ENCODE results near the gene RELA. TPM values are rescaled to one million over a fixed set of nuclear protein-coding genes. Genes with fewer than 3 reads are reported as not detected.

RELA gene
- total RNA-seq, 1 experiment from 2014 or later = 99.3 TPM

DNA sequence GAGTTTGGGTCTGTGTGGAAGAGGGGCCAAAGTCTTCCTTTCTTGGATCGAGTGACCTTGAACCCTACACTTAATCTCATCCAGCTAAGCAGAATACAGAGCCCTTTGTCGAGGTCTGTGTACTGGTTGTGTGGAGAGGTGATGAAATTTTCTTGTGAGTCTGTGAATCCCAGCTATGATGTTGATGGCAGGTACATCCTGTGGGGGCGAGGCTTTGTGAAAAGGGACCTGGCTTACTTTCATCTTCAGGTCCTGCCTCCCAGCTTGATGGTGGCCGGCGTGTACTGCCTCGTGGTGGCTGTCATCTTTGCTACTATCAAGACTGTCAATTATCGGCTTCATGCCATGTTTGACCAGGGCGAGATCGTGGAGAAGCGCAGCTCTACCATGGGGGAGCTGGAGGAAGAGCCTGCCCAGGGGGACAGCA is 46.1 kb downstream of the RELA start:
- ChIA-PET CTCF (no interaction called here), POLR2A (ENCODE audit: low non-redundant PET) (no interaction called here)
- no peak for DNase-seq (ENCODE audit: low spot score)
- H3K4me3 ChIP-seq (ENCODE audit: low read depth, low read length, poor library complexity, severe bottlenecking) = peak overlapping the region; percentile 92
- intact Hi-C loops (cut with micrococcal nuclease; ENCODE audit: unreplicated experiment) = no loop called here
- H3K36me3 ChIP-seq (ENCODE audit: insufficient read depth, low read length, poor library complexity, severe bottlenecking) = peaks cover 34% of the 10 kb centered on the region
- H3K27ac ChIP-seq (ENCODE audit: low read depth, low read length, poor library complexity, severe bottlenecking) = peak overlapping the region; percentile 90
- no peaks in the 10 kb centered on the region for H3K9me3 ChIP-seq (ENCODE audit: low read depth, low read length, poor library complexity, severe bottlenecking)
- peaks cover 21% of the 10 kb centered on the region for H3K4me1 ChIP-seq (ENCODE audit: insufficient read depth, low read length, poor library complexity, severe bottlenecking)
- TF ChIP-seq, protein P1, sequence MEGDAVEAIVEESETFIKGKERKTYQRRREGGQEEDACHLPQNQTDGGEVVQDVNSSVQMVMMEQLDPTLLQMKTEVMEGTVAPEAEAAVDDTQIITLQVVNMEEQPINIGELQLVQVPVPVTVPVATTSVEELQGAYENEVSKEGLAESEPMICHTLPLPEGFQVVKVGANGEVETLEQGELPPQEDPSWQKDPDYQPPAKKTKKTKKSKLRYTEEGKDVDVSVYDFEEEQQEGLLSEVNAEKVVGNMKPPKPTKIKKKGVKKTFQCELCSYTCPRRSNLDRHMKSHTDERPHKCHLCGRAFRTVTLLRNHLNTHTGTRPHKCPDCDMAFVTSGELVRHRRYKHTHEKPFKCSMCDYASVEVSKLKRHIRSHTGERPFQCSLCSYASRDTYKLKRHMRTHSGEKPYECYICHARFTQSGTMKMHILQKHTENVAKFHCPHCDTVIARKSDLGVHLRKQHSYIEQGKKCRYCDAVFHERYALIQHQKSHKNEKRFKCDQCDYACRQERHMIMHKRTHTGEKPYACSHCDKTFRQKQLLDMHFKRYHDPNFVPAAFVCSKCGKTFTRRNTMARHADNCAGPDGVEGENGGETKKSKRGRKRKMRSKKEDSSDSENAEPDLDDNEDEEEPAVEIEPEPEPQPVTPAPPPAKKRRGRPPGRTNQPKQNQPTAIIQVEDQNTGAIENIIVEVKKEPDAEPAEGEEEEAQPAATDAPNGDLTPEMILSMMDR (conservative IDR thresholded peaks at IDR 0.05; ENCODE audit: low read depth, low read length) = no peak
- TF ChIP-seq EZH2 (IDR thresholded peaks at IDR 0.05; ENCODE audit: borderline replicate concordance, low read depth, low read length, poor library complexity, severe bottlenecking) = no peak
- no peaks in the 10 kb centered on the region for H3K27me3 ChIP-seq (replicated peaks; ENCODE audit: insufficient read depth, low read depth, low read length, poor library complexity)
- BruUV-seq (replicated peaks) = TSS peak; percentile 21

- H3K36me3 ChIP-seq (ENCODE audit: insufficient read depth, low read length, poor library complexity, severe bottlenecking) = peaks cover 34% of the 10 kb centered on the region
- H3K9me3 ChIP-seq (ENCODE audit: low read depth, low read length, poor library complexity, severe bottlenecking) = no peaks in the 10 kb centered on the region
- peak overlapping the region; percentile 90 for H3K27ac ChIP-seq (ENCODE audit: low read depth, low read length, poor library complexity, severe bottlenecking)
- POLR2A ChIA-PET (ENCODE audit: low non-redundant PET) = no interaction called here
- intact Hi-C loops (cut with micrococcal nuclease; ENCODE audit: unreplicated experiment) = no loop called here
- BruUV-seq (replicated peaks) = no TSS peak
- H3K4me1 ChIP-seq (ENCODE audit: insufficient read depth, low read length, poor library complexity, severe bottlenecking) = peaks cover 21% of the 10 kb centered on the region
- no peaks in the 10 kb centered on the region for H3K27me3 ChIP-seq (replicated peaks; ENCODE audit: insufficient read depth, low read depth, low read length, poor library complexity)
- TF ChIP-seq, protein P1 (conservative IDR thresholded peaks at IDR 0.05; ENCODE audit: low read depth, low read length) = no peak
- CTCF ChIA-PET = interaction anchor here (0.9 to 1.3 kb wide), 2 partner anchors 9 to 244 kb away, joined by 3 to 4 read pairs; partner anchors contain the start of gene MUS81
- peak overlapping the region; percentile 92 for H3K4me3 ChIP-seq (ENCODE audit: low read depth, low read length, poor library complexity, severe bottlenecking)
- peak; percentile 58 for DNase-seq (ENCODE audit: low spot score)
These were observed 46.7 kb downstream of the RELA start for GRCh38 chr11:65615950-65616574.

GRCh38 chr11:65615229-65615949 is 47.3 kb downstream of the RELA start, which contains the start of gene PCNX3:
PCNX3 (plus strand) TSS chr11:65615776; CDS start chr11:65616312, 536 bp downstream.
- peak; percentile 100 for DNase-seq (ENCODE audit: low spot score)
- intact Hi-C loops (cut with micrococcal nuclease; ENCODE audit: unreplicated experiment) = no loop called here
- no TSS peak for BruUV-seq (replicated peaks)
- Histone ChIP-seq H3K27ac (ENCODE audit: low read depth, low read length, poor library complexity, severe bottlenecking) (peak within 1 kb of the TSS; percentile 90), H3K27me3 (replicated peaks; ENCODE audit: insufficient read depth, low read depth, low read length, poor library complexity) (no peaks in the 10 kb centered on the region), H3K4me1 (ENCODE audit: insufficient read depth, low read length, poor library complexity, severe bottlenecking) (peaks cover 21% of the 10 kb centered on the region), H3K9me3 (ENCODE audit: low read depth, low read length, poor library complexity, severe bottlenecking) (no peaks in the 10 kb centered on the region), H3K4me3 (ENCODE audit: low read depth, low read length, poor library complexity, severe bottlenecking) (peak within 1 kb of the TSS; percentile 92), H3K36me3 (ENCODE audit: insufficient read depth, low read length, poor library complexity, severe bottlenecking) (peaks cover 32% of the 10 kb centered on the region)
- no peak for TF ChIP-seq EZH2 (IDR thresholded peaks at IDR 0.05; ENCODE audit: borderline replicate concordance, low read depth, low read length, poor library complexity, severe bottlenecking)
- TF ChIP-seq, protein P1 (conservative IDR thresholded peaks at IDR 0.05; ENCODE audit: low read depth, low read length) = no peak
- ChIA-PET CTCF (interaction anchor here (0.6 to 1.3 kb wide), 4 partner anchors 10 to 534 kb away, joined by 3 to 4 read pairs (median 4); partner anchors contain the start of gene MUS81), POLR2A (ENCODE audit: low non-redundant PET) (interaction anchor here (0.6 kb wide), 1 partner anchor 1016 kb away, joined by 6 read pairs; no protein-coding TSS in a partner anchor)
